Left lobe of liver (tissue), 2 donors: Measurements from ENCODE around the gene PRRC1. TPM values are rescaled to one million over a fixed set of nuclear protein-coding genes. Genes with fewer than 3 reads are reported as not detected.

Experiments used
- ATAC-seq: fragments of 200-7000 bp; cut with Tn5 transposase; one replicate; pipeline ENCODE4 v1.9.1; 2020; ENCODE audit warnings: mild to moderate bottlenecking, moderate library complexity
- DNase-seq: peaks from one replicate; pipeline ENCODE4 v3.0.0-alpha.2; 2020; ENCODE audit warnings: low spot score
- total RNA-seq: library from RNA; stranded (reverse); gene quantifications from one replicate; pipeline ENCODE4 v1.2.1, GENCODE V29; 2021
- donor health status: DM: no; HTN: no; CAD: no; lungs with moderate emphysema.
- donor health status: DM: no; HTN: yes; CAD: no.

PRRC1 gene
- total RNA-seq, 1 donor from 2014 or later = 28.4 TPM

GRCh38 chr5:127602481-127602880, 85.0 kb downstream of the PRRC1 start:
- DNase-seq (no peak), ATAC-seq (no peak)

GRCh38 chr5:127602896-127603844, 85.7 kb downstream of the PRRC1 start:
- ATAC-seq = no peak
- DNase-seq = no peak

Other genes starting within 250 kb of the PRRC1 start
- 1.4 TPM for gene MEGF10, start 226.8 kb upstream of the PRRC1 start, total RNA-seq
- gene CTXN3, start 131.4 kb downstream of the PRRC1 start, total RNA-seq = not detected
- not detected for gene CCDC192, start 185.8 kb downstream of the PRRC1 start, total RNA-seq